Thymus (tissue), 11 donors: ENCODE results near the gene GADD45GIP1. TPM values are rescaled to one million over a fixed set of nuclear protein-coding genes. Genes with fewer than 3 reads are reported as not detected.

ENCODE experiments used
- DNase-seq, 9 donors: peaks; one replicate each; pipeline ENCODE4 v3.0.0-alpha.2; 2013; ENCODE audit warnings: low spot score in 9 of 9, low read depth in 6 of 9, missing footprints in 1 of 9
- H3K27ac ChIP-seq, 2 donors: one replicate each; pipeline ENCODE4 v1.5.1; 2013; ENCODE audit warnings: control low read depth in 1 of 2, low read depth in 1 of 2, low read length in 1 of 2, mild to moderate bottlenecking in 1 of 2, moderate library complexity in 1 of 2
- H3K27me3 ChIP-seq, 2 donors: one replicate each; pipeline ENCODE4 v1.5.1; 2013; ENCODE audit warnings: low read length in 1 of 2; ENCODE audit not compliant: control insufficient read depth in 2 of 2, insufficient read depth in 1 of 2
- H3K36me3 ChIP-seq, 2 donors: one replicate each; pipeline ENCODE4 v1.5.1; 2013; ENCODE audit warnings: low read length in 1 of 2, mild to moderate bottlenecking in 1 of 2, moderate library complexity in 1 of 2; ENCODE audit not compliant: control insufficient read depth in 2 of 2, insufficient read depth in 2 of 2
- H3K4me1 ChIP-seq, 2 donors: one replicate each; pipeline ENCODE4 v1.5.1; 2013; ENCODE audit warnings: low read length in 2 of 2; ENCODE audit not compliant: control insufficient read depth in 2 of 2, insufficient read depth in 2 of 2
- H3K4me3 ChIP-seq, 2 donors: one replicate each; pipeline ENCODE4 v1.5.1; 2013; ENCODE audit warnings: low read length in 2 of 2, control low read depth in 1 of 2, mild to moderate bottlenecking in 1 of 2
- H3K9me3 ChIP-seq, 2 donors: one replicate each; pipeline ENCODE4 v1.5.1; 2013; ENCODE audit warnings: low read length in 1 of 2, mild to moderate bottlenecking in 1 of 2; ENCODE audit not compliant: control insufficient read depth in 2 of 2, insufficient read depth in 1 of 2
- WGBS: extraction: QIAGEN DNeasy Blood & Tissue Kit; methylation state at CpG from one replicate; pipeline ENCODE4 v1.1.7; 2013; 5-methylcytosine and 5-hydroxymethylcytosine counted together
- polyA plus RNA-seq: library from polyadenylated mRNA; stranded (reverse); fragments of 200-250 nt; gene quantifications from one replicate; pipeline ENCODE4 v1.2.3, GENCODE V29; 2013
- total RNA-seq: library from RNA; stranded (reverse); fragments of 120-200 nt; gene quantifications from one replicate; pipeline ENCODE4 v1.2.4, GENCODE V29; 2013
- donor health status: healthy.

The GADD45GIP1 gene
- total and polyA plus RNA-seq, 2 donors, result 27.2 to 27.7 TPM

DNA sequence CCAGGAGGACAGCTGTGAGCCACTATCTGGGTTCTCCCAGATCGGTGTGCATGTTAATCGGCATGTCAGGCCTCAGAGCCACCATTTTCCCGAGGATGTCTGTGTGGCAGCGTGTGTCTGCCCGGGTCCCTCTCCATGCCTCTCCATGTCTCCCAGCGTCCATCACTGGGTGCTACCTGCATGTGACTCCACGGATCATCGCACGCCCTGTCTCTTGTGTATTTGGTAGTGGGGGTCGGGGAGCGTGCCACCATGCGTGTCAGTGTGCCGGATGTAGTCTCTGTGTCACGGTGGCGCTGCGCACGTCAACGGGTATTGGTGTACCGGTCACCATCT is 44.1 kb upstream of the GADD45GIP1 start:
- no peaks in the 10 kb centered on the region for H3K9me3 ChIP-seq
- no peak overlapping the region for H3K27ac ChIP-seq
- peaks cover 0 to 2% of the 10 kb centered on the region in 2 donors for H3K4me1 ChIP-seq
- no peak overlapping the region for H3K4me3 ChIP-seq
- WGBS, result 96% methylated on average over 19 of the region's 19 CpGs
- no peak for DNase-seq
- H3K27me3 ChIP-seq, result peaks cover 15 to 93% of the 10 kb centered on the region in 2 donors
- H3K36me3 ChIP-seq, result no peaks in the 10 kb centered on the region

DNA sequence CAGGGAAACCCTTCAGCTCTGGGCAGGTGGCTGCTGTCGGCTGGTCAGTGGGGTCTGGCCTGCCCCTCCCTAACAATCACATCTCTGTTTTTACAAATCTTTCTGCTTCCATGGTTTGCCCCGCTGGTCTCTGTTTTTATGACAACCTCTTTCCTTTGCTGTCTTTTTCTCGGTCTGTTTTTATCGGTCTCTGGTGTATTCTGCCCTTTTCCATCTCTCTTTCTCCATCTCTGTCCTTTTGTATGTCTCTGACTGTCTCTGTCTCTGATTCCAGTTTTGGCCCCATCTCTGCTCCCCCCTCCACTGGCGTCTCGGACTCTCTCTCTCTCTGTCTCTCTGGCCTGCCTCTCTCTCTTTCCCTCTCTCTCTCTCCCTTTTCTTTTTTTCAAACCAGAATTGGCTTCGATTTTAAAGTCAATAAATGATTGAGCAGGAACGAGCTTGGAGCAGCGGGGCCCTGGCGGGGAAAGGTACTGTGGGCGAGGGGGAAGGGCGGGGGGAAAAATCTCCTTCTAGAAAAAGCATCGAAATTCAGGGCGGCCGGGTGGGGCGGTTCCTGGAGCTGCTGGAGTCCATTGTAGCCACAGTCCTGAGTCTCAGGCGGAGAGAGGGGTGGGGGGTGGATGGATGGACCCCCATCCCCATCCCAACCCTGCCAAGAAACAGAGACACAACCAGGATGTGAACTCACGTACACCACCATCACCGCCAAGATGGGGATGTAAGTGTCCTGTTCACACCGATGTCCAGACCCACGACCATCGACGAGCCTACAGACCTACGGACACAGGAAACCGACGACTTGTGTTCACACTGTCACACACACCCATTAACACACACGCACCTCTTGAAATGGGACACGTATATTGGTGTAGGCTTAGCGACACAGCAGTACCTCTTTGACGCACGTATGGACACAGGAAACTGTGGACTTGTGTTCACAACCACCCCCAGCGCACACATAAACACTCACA is 41.2 kb upstream of the GADD45GIP1 start:
- no peak overlapping the region for H3K27ac ChIP-seq
- H3K4me3 ChIP-seq, result no peak overlapping the region
- H3K4me1 ChIP-seq, result peaks cover 0 to 7% of the 10 kb centered on the region in 2 donors
- WGBS, result 95% methylated on average over 32 of the region's 32 CpGs
- no peaks in the 10 kb centered on the region for H3K9me3 ChIP-seq
- H3K36me3 ChIP-seq, result no peaks in the 10 kb centered on the region
- DNase-seq, result no peak
- peaks cover 20 to 91% of the 10 kb centered on the region in 2 donors for H3K27me3 ChIP-seq

DNA sequence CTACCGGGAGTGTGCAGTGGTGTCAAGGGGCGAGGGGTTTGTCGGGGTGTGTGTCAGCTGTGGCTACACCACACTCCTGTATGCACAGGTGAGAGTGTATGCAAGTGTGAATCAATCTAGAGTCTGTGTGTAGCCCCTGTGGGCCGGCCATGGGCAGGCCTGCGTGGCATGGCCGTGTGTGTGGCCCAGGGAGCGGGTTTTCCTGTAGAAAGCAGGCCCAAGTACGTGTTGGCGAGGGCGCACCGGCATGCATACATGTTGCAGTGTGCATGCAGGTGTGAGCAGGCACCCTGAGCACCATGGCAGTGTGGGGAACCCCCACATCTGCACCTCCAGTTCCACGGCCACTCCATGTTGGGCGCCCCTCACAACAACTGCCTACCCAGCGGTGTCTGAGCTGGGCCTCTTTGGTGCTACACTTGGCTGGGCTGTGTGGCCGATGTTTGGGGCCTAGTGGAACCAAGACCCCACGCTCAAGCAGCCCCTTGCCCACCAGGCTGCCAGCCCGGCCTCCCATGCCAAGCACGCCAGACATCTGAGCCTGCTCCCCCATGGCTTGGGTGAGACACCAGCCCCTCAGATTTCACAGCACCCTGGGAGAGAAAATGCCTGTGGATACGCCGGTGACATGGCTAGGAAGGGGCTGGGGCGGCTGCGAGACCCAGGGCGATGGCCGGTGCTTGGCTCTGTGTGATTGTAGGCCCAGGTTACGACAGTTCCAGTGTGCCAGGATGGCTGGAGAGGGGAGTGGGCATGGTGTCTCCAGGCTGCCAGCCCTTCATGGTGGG is 40.4 kb upstream of the GADD45GIP1 start:
- no peaks in the 10 kb centered on the region for H3K36me3 ChIP-seq
- H3K9me3 ChIP-seq, result no peaks in the 10 kb centered on the region
- no peak overlapping the region for H3K27ac ChIP-seq
- WGBS, result 95% methylated on average over 25 of the region's 25 CpGs
- no peak overlapping the region for H3K4me3 ChIP-seq
- H3K27me3 ChIP-seq, result peaks cover 20 to 86% of the 10 kb centered on the region in 2 donors
- peaks cover 0 to 7% of the 10 kb centered on the region in 2 donors for H3K4me1 ChIP-seq
- no peak for DNase-seq

DNA sequence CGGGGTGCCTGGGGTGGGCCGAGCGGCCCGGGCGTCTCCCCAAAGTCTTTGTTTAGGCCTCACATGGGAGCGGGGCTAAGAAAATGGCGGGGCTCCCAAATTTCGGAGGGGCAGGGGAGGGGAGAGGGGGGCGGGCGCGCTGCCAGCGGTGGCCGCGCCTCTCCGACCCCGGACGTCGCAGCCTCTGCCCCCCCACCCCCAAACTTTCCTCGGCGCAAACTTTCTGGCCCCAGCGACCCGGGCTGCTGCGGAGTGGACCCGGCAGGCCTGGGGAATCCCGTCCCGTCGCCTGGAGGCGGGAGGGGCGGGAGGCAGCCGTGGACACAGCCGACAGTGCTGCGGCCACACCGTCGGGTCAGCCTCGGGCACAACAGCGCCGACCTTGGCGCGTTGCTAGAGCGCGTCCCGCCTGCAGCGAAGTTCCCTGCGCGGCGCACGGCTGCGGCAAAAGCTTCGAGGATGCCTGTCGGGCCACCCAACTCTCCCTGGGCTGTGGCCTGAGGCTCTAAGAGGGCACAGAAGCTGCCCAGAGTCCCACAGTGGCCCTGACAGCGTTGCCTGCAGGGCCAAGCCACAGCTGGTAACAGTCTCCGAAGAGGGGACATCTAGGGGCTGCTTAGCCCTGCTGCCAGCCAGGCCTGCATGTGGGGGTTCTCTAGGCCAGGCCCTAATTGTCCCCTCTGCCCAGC is 39.5 kb upstream of the GADD45GIP1 start:
- Histone ChIP-seq H3K36me3 (no peaks in the 10 kb centered on the region), H3K27ac (peak overlapping the region in 1 of 2 donors; percentile 8), H3K27me3 (peaks cover 20 to 80% of the 10 kb centered on the region in 2 donors), H3K9me3 (no peaks in the 10 kb centered on the region), H3K4me3 (peak overlapping the region in 1 of 2 donors; percentile 77), H3K4me1 (peaks cover 0 to 5% of the 10 kb centered on the region in 2 donors)
- DNase-seq, result no peak
- 55% methylated on average over 52 of the region's 52 CpGs for WGBS

DNA sequence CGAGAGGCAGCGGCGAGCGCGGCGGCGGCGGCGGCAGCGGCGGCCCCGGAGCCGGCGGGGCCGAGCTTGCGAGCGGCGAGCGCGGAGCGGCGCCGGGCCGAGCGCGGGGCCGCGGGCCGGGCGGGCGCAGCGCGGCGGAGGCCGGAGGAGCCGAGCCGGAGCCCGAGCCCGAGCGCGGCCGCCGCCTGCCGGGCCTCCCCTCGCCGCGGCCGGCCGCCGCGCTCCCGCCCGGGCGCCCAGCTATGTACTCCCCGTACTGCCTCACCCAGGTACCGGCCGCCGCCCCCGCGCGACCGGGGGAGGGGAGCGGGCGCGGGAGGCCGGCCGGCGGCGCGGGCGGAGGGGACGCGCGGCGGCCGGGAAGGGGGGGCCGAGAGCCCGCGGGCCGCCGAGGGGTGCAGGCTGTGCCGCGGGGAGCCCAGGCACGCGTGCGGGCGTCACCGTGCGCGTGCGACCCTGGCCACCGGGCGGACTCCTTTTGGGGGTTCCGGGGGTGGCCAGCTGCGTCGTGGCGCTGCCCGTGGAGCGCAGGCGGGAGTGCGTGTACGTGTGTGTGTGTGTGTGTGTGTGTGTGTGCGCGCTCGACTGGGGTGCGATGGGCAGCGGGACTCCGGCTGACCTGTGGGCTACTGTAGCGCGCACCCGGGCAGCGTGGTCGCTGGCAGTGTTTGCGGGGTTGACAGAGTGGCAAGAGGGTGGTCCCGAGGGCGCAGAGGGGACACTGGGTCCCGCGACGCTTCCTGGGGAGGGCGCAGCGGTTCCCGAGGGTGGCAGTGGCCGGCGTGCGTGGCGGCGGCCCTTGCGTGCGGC is 38.8 kb upstream of the GADD45GIP1 start:
- H3K9me3 ChIP-seq, result no peaks in the 10 kb centered on the region
- H3K4me3 ChIP-seq, result peak overlapping the region in 1 of 2 donors; percentile 77
- whole genome bisulfite sequencing, result 1% methylated on average over 129 of the region's 129 CpGs
- peaks cover 20 to 79% of the 10 kb centered on the region in 2 donors for H3K27me3 ChIP-seq
- peak overlapping the region in 1 of 2 donors; percentile 8 for H3K27ac ChIP-seq
- peaks cover 0 to 5% of the 10 kb centered on the region in 2 donors for H3K4me1 ChIP-seq
- H3K36me3 ChIP-seq, result no peaks in the 10 kb centered on the region
- DNase-seq, result no peak

DNA sequence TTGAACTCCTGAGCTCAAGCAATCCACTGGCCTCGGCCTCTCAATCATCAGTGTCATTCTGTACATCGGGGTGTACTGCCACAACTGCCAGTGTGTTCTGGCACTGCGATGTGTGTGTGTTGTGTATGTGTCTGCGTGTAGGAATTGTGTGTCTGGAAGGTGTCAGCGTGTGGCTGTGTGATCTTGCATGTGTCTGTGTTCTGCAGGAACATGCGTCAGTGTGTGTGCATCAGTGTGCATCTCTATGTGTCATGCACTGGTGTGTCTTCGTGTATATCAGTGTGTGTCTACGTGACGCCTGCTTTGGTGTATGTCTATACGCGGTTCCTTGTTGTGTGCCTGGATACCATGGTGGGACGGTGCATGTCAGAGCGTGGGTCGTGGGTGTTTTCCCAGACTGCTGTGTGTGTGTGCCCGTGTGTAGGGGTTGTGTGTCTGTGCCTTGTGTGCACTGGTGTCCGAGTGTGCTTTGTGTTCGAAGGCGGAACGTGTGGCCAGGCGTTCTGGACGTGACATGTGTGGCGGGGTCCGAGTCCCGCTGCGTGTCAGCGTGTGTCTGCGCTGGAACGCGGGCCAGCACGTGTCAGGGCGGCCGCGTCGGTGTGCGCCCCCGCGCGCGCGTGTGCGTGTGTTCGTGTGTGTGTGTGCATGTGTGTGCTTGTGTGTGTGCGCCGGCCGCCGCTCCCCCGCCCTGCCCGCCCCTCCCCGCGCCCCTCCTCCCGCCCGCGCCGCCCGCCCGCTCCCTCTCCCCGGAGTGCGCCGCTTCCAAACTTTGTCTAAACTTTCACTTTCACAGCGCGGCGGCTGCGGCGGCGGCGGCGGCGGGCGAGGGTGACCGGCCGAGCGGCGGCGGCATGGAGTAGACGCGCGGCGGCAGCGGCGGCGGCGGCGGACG is 37.9 kb upstream of the GADD45GIP1 start, which contains the start of gene NFIX:
TSS of gene NFIX (plus strand) at position 775 of the 895 bp plus-strand sequence. CDS start 363 bp downstream, outside the sequence.
- Histone ChIP-seq H3K27ac (peak within 1 kb of the TSS in 1 of 2 donors; percentile 8), H3K4me3 (peak within 1 kb of the TSS; percentile 18 to 77), H3K4me1 (peaks cover 0 to 5% of the 10 kb centered on the region in 2 donors), H3K36me3 (no peaks in the 10 kb centered on the region), H3K9me3 (peaks cover 0 to 1% of the 10 kb centered on the region in 2 donors), H3K27me3 (peaks cover 20 to 78% of the 10 kb centered on the region in 2 donors)
- 10% methylated on average over 83 of the region's 84 CpGs for WGBS
- peak in 1 of 9 donors; percentile 55 for DNase-seq

DNA sequence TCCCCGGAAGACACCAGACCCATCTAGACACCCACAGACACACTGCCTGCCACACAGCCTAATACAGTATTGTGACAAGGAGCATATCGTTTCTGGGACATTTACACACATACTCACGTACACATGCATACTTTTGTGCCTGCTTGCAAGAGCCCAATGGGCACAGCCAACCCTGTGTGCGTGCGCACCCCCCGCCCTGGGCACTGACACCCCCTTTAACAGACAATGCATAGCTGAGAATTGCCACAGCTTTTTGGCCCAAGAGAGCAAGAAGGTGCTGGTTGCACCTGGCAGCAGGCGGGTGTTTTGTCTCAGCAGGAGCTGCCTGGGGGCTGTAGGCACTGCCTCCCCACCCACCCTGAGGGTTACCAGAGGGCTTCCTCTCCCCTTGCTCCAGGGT is 36.5 kb upstream of the GADD45GIP1 start:
- Histone ChIP-seq H3K4me1 (peaks cover 0 to 5% of the 10 kb centered on the region in 2 donors), H3K4me3 (no peak overlapping the region), H3K36me3 (no peaks in the 10 kb centered on the region), H3K9me3 (peaks cover 0 to 11% of the 10 kb centered on the region in 2 donors), H3K27me3 (peaks cover 20 to 75% of the 10 kb centered on the region in 2 donors), H3K27ac (no peak overlapping the region)
- 96% methylated on average over 7 of the region's 7 CpGs for WGBS
- DNase-seq, result no peak
